HEK293 (cell line): ENCODE results near the gene SURF2.

Experiments used
- GLI2 ChIP-seq: fragments of 450-650 bp; formaldehyde crosslinking; IDR thresholded peaks from 2 replicates; pipeline ENCODE4; 2017; ENCODE audit warnings: missing biosample characterization, missing genetic modification characterization, low read depth, borderline replicate concordance
- GLI4 ChIP-seq: fragments of 450-650 bp; formaldehyde crosslinking; IDR thresholded peaks from 2 replicates; pipeline ENCODE4 v1.5.1; 2016; ENCODE audit warnings: missing biosample characterization, missing genetic modification characterization
- KLF16 ChIP-seq: fragments of 450-650 bp; formaldehyde crosslinking; IDR thresholded peaks from 2 replicates; pipeline ENCODE4 v1.5.1; 2017; ENCODE audit warnings: missing biosample characterization, missing genetic modification characterization
- RBAK ChIP-seq: fragments of 450-650 bp; formaldehyde crosslinking; IDR thresholded peaks from 2 replicates; pipeline ENCODE4 v1.5.1; 2016; ENCODE audit warnings: missing biosample characterization, missing genetic modification characterization
- SALL2 ChIP-seq: fragments of 450-650 bp; formaldehyde crosslinking; IDR thresholded peaks from 2 replicates; pipeline ENCODE4 v1.5.0; 2017; ENCODE audit warnings: missing biosample characterization, mild to moderate bottlenecking, missing genetic modification characterization, borderline replicate concordance
- YY2 ChIP-seq: fragments of 450-650 bp; formaldehyde crosslinking; IDR thresholded peaks from 2 replicates; pipeline ENCODE4 v1.5.1; 2016; ENCODE audit warnings: missing biosample characterization, missing genetic modification characterization
- ZBTB20 ChIP-seq: fragments of 450-650 bp; formaldehyde crosslinking; IDR thresholded peaks from 2 replicates; pipeline ENCODE4 v1.5.1; 2016; ENCODE audit warnings: missing biosample characterization, missing genetic modification characterization
- ZIC2 ChIP-seq: fragments of 450-650 bp; formaldehyde crosslinking; IDR thresholded peaks from 2 replicates; pipeline ENCODE4 v1.5.1; 2016; ENCODE audit warnings: missing biosample characterization, missing genetic modification characterization
- ZNF133 ChIP-seq: fragments of 450-650 bp; formaldehyde crosslinking; IDR thresholded peaks from 2 replicates; pipeline ENCODE4 v1.5.1; 2016; ENCODE audit warnings: missing biosample characterization, missing genetic modification characterization
- ZNF157 ChIP-seq: fragments of 450-650 bp; formaldehyde crosslinking; IDR thresholded peaks from 2 replicates; pipeline ENCODE4 v1.5.1; 2016; ENCODE audit warnings: missing biosample characterization, missing genetic modification characterization
- ZNF169 ChIP-seq: fragments of 450-650 bp; formaldehyde crosslinking; IDR thresholded peaks from 2 replicates; pipeline ENCODE4 v1.5.1; 2016; ENCODE audit warnings: missing biosample characterization, missing genetic modification characterization
- ZNF174 ChIP-seq: fragments of 450-650 bp; formaldehyde crosslinking; IDR thresholded peaks from 2 replicates; pipeline ENCODE4 v1.5.0; 2017; ENCODE audit warnings: missing biosample characterization, mild to moderate bottlenecking, missing genetic modification characterization
- ZNF202 ChIP-seq: fragments of 450-650 bp; formaldehyde crosslinking; IDR thresholded peaks from 2 replicates; pipeline ENCODE4 v1.5.1; 2016; ENCODE audit warnings: missing biosample characterization, missing genetic modification characterization, borderline replicate concordance
- ZNF239 ChIP-seq: fragments of 450-650 bp; formaldehyde crosslinking; IDR thresholded peaks from 2 replicates; pipeline ENCODE4 v1.5.1; 2016; ENCODE audit warnings: missing biosample characterization, missing genetic modification characterization
- ZNF274 ChIP-seq, 2 experiments: fragments of 200-500 bp in 1 of 2; fragments of 450-650 bp in 1 of 2; sonication (Bioruptor generic) in 1 of 2; formaldehyde crosslinking in 1 of 2; IDR thresholded peaks; 2 replicates each; pipeline versions ENCODE4 v1.5.1 to v1.6.1; 2014 to 2016; ENCODE audit warnings: borderline replicate concordance in 1 of 2, inconsistent platforms in 1 of 2, low read length in 1 of 2, missing biosample characterization in 1 of 2, missing genetic modification characterization in 1 of 2
- ZNF324 ChIP-seq: fragments of 450-650 bp; formaldehyde crosslinking; IDR thresholded peaks from 2 replicates; pipeline ENCODE4 v1.5.1; 2016; ENCODE audit warnings: missing biosample characterization, missing genetic modification characterization
- ZNF366 ChIP-seq: fragments of 450-650 bp; formaldehyde crosslinking; conservative IDR thresholded peaks from 2 replicates; pipeline ENCODE4 v1.5.1; 2016; ENCODE audit warnings: missing biosample characterization, missing genetic modification characterization
- ZNF501 ChIP-seq: fragments of 450-650 bp; formaldehyde crosslinking; IDR thresholded peaks from 2 replicates; pipeline ENCODE4 v1.5.1; 2016; ENCODE audit warnings: missing biosample characterization, missing genetic modification characterization
- ZNF521 ChIP-seq: fragments of 450-650 bp; formaldehyde crosslinking; IDR thresholded peaks from 2 replicates; pipeline ENCODE4 v1.5.1; 2017; ENCODE audit warnings: missing biosample characterization, mild to moderate bottlenecking, missing genetic modification characterization
- ZNF707 ChIP-seq: fragments of 450-650 bp; formaldehyde crosslinking; IDR thresholded peaks from 2 replicates; pipeline ENCODE4 v1.5.1; 2016; ENCODE audit warnings: missing biosample characterization, missing genetic modification characterization
- ZNF792 ChIP-seq: fragments of 450-650 bp; formaldehyde crosslinking; IDR thresholded peaks from 2 replicates; pipeline ENCODE4 v1.5.1; 2016; ENCODE audit warnings: missing biosample characterization, missing genetic modification characterization
- TF ChIP-seq, protein P1 (sequence below): fragments of 450-650 bp; formaldehyde crosslinking; IDR thresholded peaks from 2 replicates; pipeline ENCODE4 v1.5.1; 2017; ENCODE audit warnings: missing biosample characterization, missing genetic modification characterization
- TF ChIP-seq, protein P2 (sequence below): fragments of 450-650 bp; formaldehyde crosslinking; IDR thresholded peaks from 2 replicates; pipeline ENCODE4 v1.5.1; 2016; ENCODE audit warnings: missing biosample characterization, missing genetic modification characterization, borderline replicate concordance
- TF ChIP-seq, protein P3 (sequence below): fragments of 450-650 bp; formaldehyde crosslinking; IDR thresholded peaks from 2 replicates; pipeline ENCODE4 v1.5.1; 2016; ENCODE audit warnings: missing biosample characterization, missing genetic modification characterization
- TF ChIP-seq, protein P4 (sequence below): fragments of 450-650 bp; formaldehyde crosslinking; IDR thresholded peaks from 2 replicates; pipeline ENCODE4 v1.5.1; 2017; ENCODE audit warnings: missing biosample characterization, missing genetic modification characterization
- TF ChIP-seq, protein P5 (sequence below): fragments of 450-650 bp; IDR thresholded peaks from 2 replicates; pipeline ENCODE4 v1.5.1; 2018; ENCODE audit warnings: missing biosample characterization, missing genetic modification characterization
- TF ChIP-seq, protein P6 (sequence below): fragments of 450-650 bp; formaldehyde crosslinking; IDR thresholded peaks from 2 replicates; pipeline ENCODE4 v1.5.1; 2016; ENCODE audit warnings: missing biosample characterization, missing genetic modification characterization

Gene SURF2

DNA sequence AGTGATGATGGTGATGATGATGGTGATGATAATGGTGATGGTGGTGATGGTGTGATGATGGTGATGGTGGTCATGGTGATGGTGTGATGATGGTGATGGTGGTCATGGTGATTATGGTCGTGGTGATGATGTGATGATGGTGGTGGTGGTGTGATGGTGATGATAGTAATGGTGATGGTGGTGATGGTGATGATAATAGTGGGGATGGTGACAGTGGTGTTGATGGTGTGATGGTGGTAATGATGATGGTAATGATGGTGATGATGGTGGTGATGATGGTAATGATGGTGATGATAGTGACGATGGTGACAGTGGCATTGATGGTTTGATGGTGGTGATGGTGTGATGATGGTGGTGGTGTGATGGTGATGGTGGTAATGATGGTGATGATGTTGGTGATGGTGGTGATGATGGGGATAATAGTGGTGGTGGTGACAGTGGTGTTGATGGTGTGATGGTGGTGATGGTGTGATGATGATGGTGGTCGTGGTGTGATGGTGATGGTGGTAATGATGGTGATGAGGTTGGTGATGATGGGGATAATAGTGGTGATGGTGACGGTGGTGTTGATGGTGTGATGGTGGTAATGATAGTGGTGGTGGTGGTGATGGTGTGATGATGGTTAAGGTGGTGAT, 26.3 kb downstream of the SURF2 start (continued):
- TF ChIP-seq, protein P1, sequence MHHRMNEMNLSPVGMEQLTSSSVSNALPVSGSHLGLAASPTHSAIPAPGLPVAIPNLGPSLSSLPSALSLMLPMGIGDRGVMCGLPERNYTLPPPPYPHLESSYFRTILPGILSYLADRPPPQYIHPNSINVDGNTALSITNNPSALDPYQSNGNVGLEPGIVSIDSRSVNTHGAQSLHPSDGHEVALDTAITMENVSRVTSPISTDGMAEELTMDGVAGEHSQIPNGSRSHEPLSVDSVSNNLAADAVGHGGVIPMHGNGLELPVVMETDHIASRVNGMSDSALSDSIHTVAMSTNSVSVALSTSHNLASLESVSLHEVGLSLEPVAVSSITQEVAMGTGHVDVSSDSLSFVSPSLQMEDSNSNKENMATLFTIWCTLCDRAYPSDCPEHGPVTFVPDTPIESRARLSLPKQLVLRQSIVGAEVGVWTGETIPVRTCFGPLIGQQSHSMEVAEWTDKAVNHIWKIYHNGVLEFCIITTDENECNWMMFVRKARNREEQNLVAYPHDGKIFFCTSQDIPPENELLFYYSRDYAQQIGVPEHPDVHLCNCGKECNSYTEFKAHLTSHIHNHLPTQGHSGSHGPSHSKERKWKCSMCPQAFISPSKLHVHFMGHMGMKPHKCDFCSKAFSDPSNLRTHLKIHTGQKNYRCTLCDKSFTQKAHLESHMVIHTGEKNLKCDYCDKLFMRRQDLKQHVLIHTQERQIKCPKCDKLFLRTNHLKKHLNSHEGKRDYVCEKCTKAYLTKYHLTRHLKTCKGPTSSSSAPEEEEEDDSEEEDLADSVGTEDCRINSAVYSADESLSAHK (tag by site-specific recombination): no peak
- TF ChIP-seq, protein P2, sequence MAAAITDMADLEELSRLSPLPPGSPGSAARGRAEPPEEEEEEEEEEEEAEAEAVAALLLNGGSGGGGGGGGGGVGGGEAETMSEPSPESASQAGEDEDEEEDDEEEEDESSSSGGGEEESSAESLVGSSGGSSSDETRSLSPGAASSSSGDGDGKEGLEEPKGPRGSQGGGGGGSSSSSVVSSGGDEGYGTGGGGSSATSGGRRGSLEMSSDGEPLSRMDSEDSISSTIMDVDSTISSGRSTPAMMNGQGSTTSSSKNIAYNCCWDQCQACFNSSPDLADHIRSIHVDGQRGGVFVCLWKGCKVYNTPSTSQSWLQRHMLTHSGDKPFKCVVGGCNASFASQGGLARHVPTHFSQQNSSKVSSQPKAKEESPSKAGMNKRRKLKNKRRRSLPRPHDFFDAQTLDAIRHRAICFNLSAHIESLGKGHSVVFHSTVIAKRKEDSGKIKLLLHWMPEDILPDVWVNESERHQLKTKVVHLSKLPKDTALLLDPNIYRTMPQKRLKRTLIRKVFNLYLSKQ (tag by site-specific recombination): 0 out of 2 replicates have a peak, but pooled peaks have one; percentile 5
- TF ChIP-seq ZNF133 (tag by site-specific recombination): peak; percentile 8; the same call in 1 of the 2 replicates
- TF ChIP-seq ZNF707 (tag by site-specific recombination): 0 out of 2 replicates have a peak, but pooled peaks have one; percentile 12
- no peak for TF ChIP-seq KLF16 (tag by site-specific recombination)
- TF ChIP-seq YY2 (tag by site-specific recombination): peak; percentile 63
- TF ChIP-seq ZNF366 (tag by site-specific recombination): peak; percentile 65
- 0 out of 2 replicates have a peak, but pooled peaks have one; percentile 66 for TF ChIP-seq SALL2 (tag by site-specific recombination)
- TF ChIP-seq ZNF169: 0 out of 2 replicates have a peak, but pooled peaks have one; percentile 32
- TF ChIP-seq ZNF792: 0 out of 2 replicates have a peak, but pooled peaks have one; percentile 34
- no peak for TF ChIP-seq ZNF174 (tag by site-specific recombination)
- TF ChIP-seq ZIC2 (tag by site-specific recombination): no peak
- TF ChIP-seq, protein P3, sequence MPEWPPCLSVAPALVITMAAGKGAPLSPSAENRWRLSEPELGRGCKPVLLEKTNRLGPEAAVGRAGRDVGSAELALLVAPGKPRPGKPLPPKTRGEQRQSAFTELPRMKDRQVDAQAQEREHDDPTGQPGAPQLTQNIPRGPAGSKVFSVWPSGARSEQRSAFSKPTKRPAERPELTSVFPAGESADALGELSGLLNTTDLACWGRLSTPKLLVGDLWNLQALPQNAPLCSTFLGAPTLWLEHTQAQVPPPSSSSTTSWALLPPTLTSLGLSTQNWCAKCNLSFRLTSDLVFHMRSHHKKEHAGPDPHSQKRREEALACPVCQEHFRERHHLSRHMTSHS: peak; percentile 31; the same call in 1 of the 2 replicates
- 0 out of 2 replicates have a peak, but pooled peaks have one; percentile 91 for TF ChIP-seq ZNF521 (tag by site-specific recombination)
- TF ChIP-seq GLI4 (tag by site-specific recombination): 0 out of 2 replicates have a peak, but pooled peaks have one; percentile 15
- TF ChIP-seq ZNF324: no peak
- peak; percentile 28; the same call in 1 of the 2 replicates for TF ChIP-seq ZBTB20 (tag by site-specific recombination)
- TF ChIP-seq ZNF274 (IDR thresholded peaks at IDR 0.05; ENCODE audit: low read length): no peak
- TF ChIP-seq ZNF274 (tag by site-specific recombination; IDR thresholded peaks at IDR 0.05; ENCODE audit: borderline replicate concordance): 0 out of 2 replicates have a peak, but pooled peaks have one; percentile 53
- 0 out of 2 replicates have a peak, but pooled peaks have one; percentile 63 for TF ChIP-seq ZNF202
- TF ChIP-seq, protein P4, sequence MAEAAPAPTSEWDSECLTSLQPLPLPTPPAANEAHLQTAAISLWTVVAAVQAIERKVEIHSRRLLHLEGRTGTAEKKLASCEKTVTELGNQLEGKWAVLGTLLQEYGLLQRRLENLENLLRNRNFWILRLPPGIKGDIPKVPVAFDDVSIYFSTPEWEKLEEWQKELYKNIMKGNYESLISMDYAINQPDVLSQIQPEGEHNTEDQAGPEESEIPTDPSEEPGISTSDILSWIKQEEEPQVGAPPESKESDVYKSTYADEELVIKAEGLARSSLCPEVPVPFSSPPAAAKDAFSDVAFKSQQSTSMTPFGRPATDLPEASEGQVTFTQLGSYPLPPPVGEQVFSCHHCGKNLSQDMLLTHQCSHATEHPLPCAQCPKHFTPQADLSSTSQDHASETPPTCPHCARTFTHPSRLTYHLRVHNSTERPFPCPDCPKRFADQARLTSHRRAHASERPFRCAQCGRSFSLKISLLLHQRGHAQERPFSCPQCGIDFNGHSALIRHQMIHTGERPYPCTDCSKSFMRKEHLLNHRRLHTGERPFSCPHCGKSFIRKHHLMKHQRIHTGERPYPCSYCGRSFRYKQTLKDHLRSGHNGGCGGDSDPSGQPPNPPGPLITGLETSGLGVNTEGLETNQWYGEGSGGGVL: peak; percentile 6; the same call in 1 of the 2 replicates
- TF ChIP-seq RBAK: no peak
- TF ChIP-seq ZNF239: peak; percentile 18; the same call in 1 of the 2 replicates
- TF ChIP-seq, protein P5, sequence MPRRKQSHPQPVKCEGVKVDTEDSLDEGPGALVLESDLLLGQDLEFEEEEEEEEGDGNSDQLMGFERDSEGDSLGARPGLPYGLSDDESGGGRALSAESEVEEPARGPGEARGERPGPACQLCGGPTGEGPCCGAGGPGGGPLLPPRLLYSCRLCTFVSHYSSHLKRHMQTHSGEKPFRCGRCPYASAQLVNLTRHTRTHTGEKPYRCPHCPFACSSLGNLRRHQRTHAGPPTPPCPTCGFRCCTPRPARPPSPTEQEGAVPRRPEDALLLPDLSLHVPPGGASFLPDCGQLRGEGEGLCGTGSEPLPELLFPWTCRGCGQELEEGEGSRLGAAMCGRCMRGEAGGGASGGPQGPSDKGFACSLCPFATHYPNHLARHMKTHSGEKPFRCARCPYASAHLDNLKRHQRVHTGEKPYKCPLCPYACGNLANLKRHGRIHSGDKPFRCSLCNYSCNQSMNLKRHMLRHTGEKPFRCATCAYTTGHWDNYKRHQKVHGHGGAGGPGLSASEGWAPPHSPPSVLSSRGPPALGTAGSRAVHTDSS: peak; percentile 88
- TF ChIP-seq, protein P6, sequence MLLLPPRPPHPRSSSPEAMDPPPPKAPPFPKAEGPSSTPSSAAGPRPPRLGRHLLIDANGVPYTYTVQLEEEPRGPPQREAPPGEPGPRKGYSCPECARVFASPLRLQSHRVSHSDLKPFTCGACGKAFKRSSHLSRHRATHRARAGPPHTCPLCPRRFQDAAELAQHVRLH: 0 out of 2 replicates have a peak, but pooled peaks have one; percentile 12
- no peak for TF ChIP-seq GLI2 (tag by site-specific recombination)
- TF ChIP-seq ZNF501 (tag by site-specific recombination): no peak
- 0 out of 2 replicates have a peak, but pooled peaks have one; percentile 14 for TF ChIP-seq ZNF157 (tag by site-specific recombination)
